Fibroblast of the conjunctiva (primary cell): ENCODE measurements around the gene LMAN2L.

ENCODE experiments used
- DNase-seq: peaks from one replicate; pipeline ENCODE4 v3.0.0-alpha.2; 2010; ENCODE audit warnings: low read depth

Gene LMAN2L

GRCh38 chr2:96703021-96703751, 36.7 kb downstream of the LMAN2L start:
- no peak for DNase-seq

DNA sequence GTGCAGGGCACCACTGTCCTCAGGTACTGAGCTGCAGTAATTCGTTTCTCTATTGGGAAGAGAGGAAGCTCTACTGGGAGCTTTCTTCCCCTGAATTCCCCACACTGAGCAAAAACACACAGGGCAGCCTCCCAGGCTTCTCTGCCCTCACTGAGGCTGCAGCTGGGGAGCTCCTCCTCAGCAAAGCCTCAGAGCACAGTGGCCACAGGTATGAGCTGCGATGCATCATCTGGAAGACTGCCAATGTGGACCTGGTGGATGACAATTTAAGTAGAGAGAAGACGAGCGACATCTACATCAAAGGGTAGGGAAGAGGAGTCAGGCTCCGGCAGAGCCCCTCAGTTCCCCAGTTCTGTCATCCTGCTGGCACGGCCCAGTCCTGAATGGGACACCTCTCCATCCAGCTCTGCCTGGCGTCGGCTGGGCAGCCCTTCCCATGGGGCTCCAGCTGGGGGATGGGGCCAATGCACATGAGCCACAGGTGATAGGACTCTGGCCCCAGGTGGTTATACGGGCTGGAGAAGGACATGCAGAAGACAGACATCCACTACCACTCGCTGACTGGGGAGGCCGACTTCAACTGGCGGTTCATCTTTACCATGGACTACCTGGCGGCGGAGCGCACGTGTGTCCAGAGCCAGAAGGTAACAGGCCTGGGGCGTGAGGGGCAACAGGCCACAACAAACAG, 37.6 kb downstream of the LMAN2L start:
- no peak for DNase-seq

DNA sequence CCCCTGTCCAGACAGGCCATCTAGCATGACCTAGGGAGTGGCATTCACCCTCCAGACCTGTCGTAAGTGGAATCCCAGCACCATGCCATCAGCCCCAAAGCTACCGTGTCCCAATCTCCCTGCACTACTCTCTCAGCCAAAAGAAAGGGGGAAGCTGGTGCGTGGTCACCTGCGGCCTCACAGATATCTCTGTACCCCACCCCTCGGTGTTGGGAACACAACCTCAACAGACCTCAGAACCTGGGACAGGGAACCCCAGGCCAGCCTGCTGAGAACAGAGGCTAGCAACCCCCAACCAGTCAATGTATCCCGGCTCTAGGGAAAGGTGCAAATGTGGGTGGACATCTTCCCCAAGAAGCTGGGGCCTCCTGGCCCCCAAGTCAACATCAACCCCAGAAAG, 38.2 kb downstream of the LMAN2L start:
- DNase-seq, result no peak

GRCh38 chr2:96700086-96700485, 39.8 kb downstream of the LMAN2L start:
- DNase-seq, result no peak

DNA sequence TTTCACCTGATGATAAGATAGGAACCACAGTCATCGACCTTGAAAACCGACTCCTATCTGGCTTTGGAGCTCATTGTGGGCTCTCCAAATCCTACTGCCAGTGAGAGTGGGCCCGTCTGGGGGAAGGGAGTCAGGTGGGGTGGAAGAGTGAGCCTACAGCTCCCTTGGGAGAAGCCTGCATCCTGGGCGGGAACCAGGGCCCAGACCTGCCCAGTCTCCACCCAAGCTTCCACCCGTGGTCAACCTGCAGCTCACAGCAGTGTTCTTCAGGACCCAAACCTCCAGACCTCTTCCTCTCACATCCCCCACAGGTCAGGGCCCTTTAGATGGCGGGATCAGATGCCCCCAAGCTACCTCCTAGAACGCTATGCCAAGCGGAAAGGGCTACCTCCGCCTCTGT, 40.2 kb downstream of the LMAN2L start:
- no peak for DNase-seq

GRCh38 chr2:96699021-96699420, 40.8 kb downstream of the LMAN2L start:
- no peak for DNase-seq

- DNase-seq, result no peak
Observed at GRCh38 chr2:96698221-96698861, 41.5 kb downstream of the LMAN2L start.

- no peak for DNase-seq
Observed at GRCh38 chr2:96697476-96697875, 42.4 kb downstream of the LMAN2L start.

GRCh38 chr2:96695602-96696001, 44.3 kb downstream of the LMAN2L start:
- DNase-seq, result no peak

GRCh38 chr2:96694816-96695455, 44.9 kb downstream of the LMAN2L start:
- no peak for DNase-seq

DNA sequence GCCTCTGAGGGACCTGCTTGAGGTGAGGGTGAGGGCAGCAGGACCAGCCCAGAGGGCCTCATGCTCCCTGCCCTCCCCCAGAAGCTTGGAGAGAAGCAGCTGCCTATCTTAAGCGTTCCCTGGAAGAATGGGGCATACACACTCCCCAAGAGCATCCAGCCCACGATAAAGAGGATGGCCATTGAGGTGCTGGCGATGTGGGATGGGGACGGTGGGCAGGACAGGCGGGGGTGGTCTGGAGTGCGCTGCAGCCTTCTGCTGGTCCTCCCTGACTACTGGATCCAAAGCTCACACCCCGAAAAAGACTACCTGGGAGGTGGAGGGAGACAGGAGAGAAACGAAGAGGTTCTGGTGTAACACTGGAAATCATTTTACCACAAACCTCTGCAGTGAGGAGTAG, 45.6 kb downstream of the LMAN2L start:
- no peak for DNase-seq

GRCh38 chr2:96693286-96694200, 46.3 kb downstream of the LMAN2L start:
- DNase-seq, result no peak

- no peak for DNase-seq
Observed at GRCh38 chr2:96692094-96692971, 47.5 kb downstream of the LMAN2L start.

DNA sequence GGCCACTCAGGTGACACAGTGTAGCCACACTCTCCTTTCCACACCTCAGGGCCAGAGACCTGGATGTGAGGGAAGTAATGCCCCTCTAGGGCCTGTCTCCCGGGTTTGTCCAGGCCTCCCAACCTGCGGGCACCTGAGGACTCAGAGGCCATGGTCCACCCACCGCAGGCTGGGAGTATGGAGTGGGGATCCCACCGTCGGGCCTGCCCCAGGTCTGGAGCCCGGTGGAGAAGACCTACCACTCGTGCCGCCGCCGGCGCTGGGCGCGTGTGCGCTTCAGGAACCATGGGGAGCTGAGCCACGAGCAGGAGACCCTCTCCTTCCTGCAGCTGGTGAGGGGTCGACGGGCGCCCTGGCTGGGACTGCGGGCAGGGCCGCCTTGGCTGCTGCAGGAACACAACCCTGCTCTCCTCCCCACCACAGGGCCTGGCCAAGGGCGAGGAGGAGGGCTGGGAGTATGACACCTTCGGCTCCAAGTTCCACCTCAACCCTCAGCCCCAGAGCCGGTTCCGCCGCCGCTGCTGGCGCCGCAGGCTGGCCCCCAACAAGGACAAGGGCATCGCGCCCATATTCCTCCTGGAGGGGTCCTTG, 48.7 kb downstream of the LMAN2L start:
- DNase-seq, result no peak

GRCh38 chr2:96690306-96691021, 49.4 kb downstream of the LMAN2L start:
- DNase-seq, result no peak

DNA sequence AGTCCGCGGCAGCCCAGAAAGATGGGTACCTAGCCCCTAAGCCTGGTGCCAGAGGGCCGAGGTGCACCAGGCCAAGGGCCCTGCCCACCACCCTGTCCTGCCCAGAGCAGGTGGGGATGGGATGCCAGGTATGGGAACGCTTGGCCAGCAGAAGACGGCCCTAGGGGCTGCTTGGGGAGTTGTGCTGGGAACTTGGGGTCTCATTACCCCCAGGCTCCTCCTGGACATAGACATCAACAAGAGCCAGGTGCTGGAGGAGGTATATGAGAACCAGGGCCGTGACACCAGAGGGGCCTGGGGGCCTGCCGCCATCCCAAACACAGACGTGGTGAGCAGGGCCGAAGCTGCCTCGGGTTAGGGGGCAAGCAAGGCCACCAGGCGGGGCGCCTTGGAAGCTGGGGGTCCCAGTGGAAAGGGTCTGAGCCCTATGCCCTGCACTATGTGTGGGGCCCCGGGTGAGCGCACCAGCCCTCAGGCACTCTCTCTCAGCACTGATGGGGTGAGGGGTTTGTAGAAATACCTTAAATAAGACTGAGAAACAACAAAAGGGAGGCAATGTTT, 50.4 kb downstream of the LMAN2L start:
- DNase-seq, result no peak

DNA sequence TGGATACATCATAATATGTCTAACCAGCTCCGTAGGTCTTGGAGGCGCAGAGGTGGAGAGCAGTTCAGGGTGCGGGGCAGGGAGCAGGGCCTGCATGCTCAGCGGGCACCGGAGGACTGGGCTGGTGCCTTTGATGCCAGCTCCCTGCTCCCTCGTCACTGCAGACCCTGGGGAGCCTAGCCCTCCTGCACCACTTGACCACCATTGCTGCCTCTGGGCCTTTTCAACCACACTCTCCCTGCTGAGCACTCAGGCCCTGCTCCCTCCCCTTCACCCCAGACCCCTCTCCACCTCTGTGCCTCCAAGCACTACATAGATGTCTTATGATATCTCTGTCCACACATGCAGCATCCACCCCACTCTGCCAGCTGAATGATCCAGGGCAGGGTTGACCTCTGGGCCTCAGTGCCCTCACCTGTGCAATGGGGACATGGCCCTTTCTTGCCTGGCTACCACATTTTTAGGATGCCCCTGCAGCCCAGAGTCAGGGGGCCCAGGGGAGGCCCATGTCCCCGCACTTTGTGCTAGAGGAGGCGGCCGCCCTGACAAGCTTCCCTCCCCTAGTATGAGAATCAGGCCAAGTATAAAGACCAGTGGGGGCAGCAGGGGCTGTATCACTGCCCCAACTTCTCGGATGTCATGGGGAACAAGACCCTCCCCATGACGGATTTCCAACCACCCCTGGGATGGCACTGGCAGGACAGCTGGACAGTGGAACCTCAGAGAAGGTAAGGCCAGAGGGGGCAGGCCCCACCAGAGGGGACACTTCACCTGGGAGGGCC, 51.0 kb downstream of the LMAN2L start:
- DNase-seq, result no peak
